Spleen (tissue), 11 donors: ENCODE data around the gene SS18. TPM values are rescaled to one million over a fixed set of nuclear protein-coding genes. Genes with fewer than 3 reads are reported as not detected.

Experiments
- DNase-seq: peaks from one replicate; pipeline ENCODE4 v3.0.0-alpha.2; 2020
- H3K27ac ChIP-seq, 8 donors: fragments of 200-600 bp; sonication (generic) in 7 of 8; 1 replicate in 4 of 8; 2 replicates in 4 of 8; pipeline versions ENCODE4 v1.5.0 to v1.8.0; 2016 to 2021; ENCODE audit warnings: inconsistent platforms in 4 of 8, mild to moderate bottlenecking in 4 of 8, moderate library complexity in 1 of 8
- H3K27me3 ChIP-seq, 7 donors: fragments of 200-600 bp; sonication (generic) in 6 of 7; replicated peaks in 1 of 7; 1 replicate in 4 of 7; 2 replicates in 3 of 7; pipeline versions ENCODE4 v1.5.0 to v1.8.0; 2016 to 2021; ENCODE audit warnings: inconsistent platforms in 3 of 7, mild to moderate bottlenecking in 1 of 7
- H3K36me3 ChIP-seq, 6 donors: fragments of 200-600 bp; sonication (generic) in 5 of 6; 1 replicate in 4 of 6; 2 replicates in 2 of 6; pipeline versions ENCODE4 v1.5.0 to v1.8.0; 2016 to 2021; ENCODE audit warnings: inconsistent platforms in 2 of 6
- H3K4me1 ChIP-seq, 6 donors: fragments of 200-600 bp; sonication (generic) in 5 of 6; 1 replicate in 3 of 6; 2 replicates in 3 of 6; pipeline versions ENCODE4 v1.5.0 to v1.8.0; 2016 to 2021; ENCODE audit warnings: inconsistent platforms in 3 of 6
- H3K4me3 ChIP-seq, 8 donors: fragments of 200-600 bp; sonication (generic) in 7 of 8; 1 replicate in 4 of 8; 2 replicates in 4 of 8; pipeline versions ENCODE4 v1.5.0 to v1.8.0; 2016 to 2021; ENCODE audit warnings: inconsistent platforms in 4 of 8, mild to moderate bottlenecking in 4 of 8, moderate library complexity in 2 of 8
- H3K9me3 ChIP-seq, 8 donors: fragments of 200-600 bp; sonication (generic) in 7 of 8; 1 replicate in 4 of 8; 2 replicates in 4 of 8; pipeline versions ENCODE4 v1.5.0 to v1.8.0; 2016 to 2021; ENCODE audit warnings: inconsistent platforms in 4 of 8
- CTCF ChIP-seq, 11 experiments: fragments of 200-600 bp in 7 of 11; fragments of 450-650 bp in 4 of 11; sonication (generic) in 4 of 11; IDR thresholded peaks in 8 of 11; conservative IDR thresholded peaks in 3 of 11; 1 replicate in 7 of 11; 2 replicates in 4 of 11; pipeline versions ENCODE4 v1.4.0 to v1.8.0; 2016 to 2021; ENCODE audit warnings: antibody characterized with exemption in 11 of 11, inconsistent platforms in 4 of 11, mild to moderate bottlenecking in 1 of 11
- POLR2A ChIP-seq, 3 donors: fragments of 450-650 bp; IDR thresholded peaks; one replicate each; pipeline ENCODE4 v1.5.1; 2017; ENCODE audit warnings: antibody characterized with exemption in 3 of 3, mild to moderate bottlenecking in 1 of 3
- POLR2AphosphoS5 ChIP-seq, 3 donors: sonication (generic); formaldehyde crosslinking; IDR thresholded peaks; one replicate each; pipeline ENCODE4 v1.5.1; 2017; ENCODE audit warnings: antibody characterized with exemption in 3 of 3
- WGBS, 5 donors: extraction: QIAGEN DNeasy Blood & Tissue Kit in 3 of 5; methylation state at CpG; one replicate each; pipeline versions ENCODE4 v1.1.5 to v1.1.7; 2013 to 2018; 5-methylcytosine and 5-hydroxymethylcytosine counted together
- intact Hi-C: fragments of 100-400 bp; cut with DNase I; formaldehyde crosslinking; loops from one replicate; pipeline ENCODE4 v1.15.0; 2023; ENCODE audit warnings: low total_unique reads
- polyA plus RNA-seq, 3 donors: library from polyadenylated mRNA; stranded (reverse); fragments of 200-250 nt; gene quantifications; one replicate each; pipeline ENCODE4 v1.2.1, GENCODE V29; 2013
- total RNA-seq, 7 donors: library from RNA; depleted of rRNA in 3 of 7; stranded (reverse); fragments of >200 nt in 3 of 7; fragmentation: NEBNext Ultra II Directional in 4 of 7; extraction: Animal tissue kit (Norgen Biotek cat#: 25700) in 4 of 7; gene quantifications; one replicate each; pipeline versions ENCODE4 v1.1.0 to v1.2.1, GENCODE V29; 2016 to 2021
- donor health status: healthy with polysubstance abuse.
- donor health status: DM: no; HTN: no; CAD: no; lungs with moderate emphysema.
- donor health status: DM: no; HTN: no; CAD: no.
- donor health status: Bipolar disorder and iron deficiency.
- donor health status: healthy.
- donor health status: DM: no; HTN: no; CAD: no.
- donor health status: DM: yes; HTN: yes; CAD: no.

SS18 gene
- total and polyA plus RNA-seq, 10 donors: 26.8 to 250 (median 69.8) TPM

GRCh38 chr18:26073758-26074157 lies 16.7 kb downstream of the SS18 start:
- WGBS, 5 donors: 87 to 99% (median 92%) methylated on average over 2 of the region's 2 CpGs
- peaks cover 0 to 15% (median 10%) of the 10 kb centered on the region in 8 donors for H3K9me3 ChIP-seq
- no peak for TF ChIP-seq CTCF (IDR thresholded peaks at IDR 0.05 in 8 of 11, conservative IDR thresholded peaks at IDR 0.05 in 3 of 11)
- no peak for TF ChIP-seq POLR2A (IDR thresholded peaks at IDR 0.05)
- no peak for TF ChIP-seq POLR2AphosphoS5 (IDR thresholded peaks at IDR 0.05)
- H3K4me3 ChIP-seq: no peak overlapping the region
- no peak for DNase-seq
- intact Hi-C loops: no loop called here
- no peaks in the 10 kb centered on the region for H3K27me3 ChIP-seq
- H3K36me3 ChIP-seq: peaks cover 0 to 99% (median 46%) of the 10 kb centered on the region in 6 donors
- H3K27ac ChIP-seq: no peak overlapping the region
- peaks cover 0 to 18% (median 2%) of the 10 kb centered on the region in 6 donors for H3K4me1 ChIP-seq

DNA sequence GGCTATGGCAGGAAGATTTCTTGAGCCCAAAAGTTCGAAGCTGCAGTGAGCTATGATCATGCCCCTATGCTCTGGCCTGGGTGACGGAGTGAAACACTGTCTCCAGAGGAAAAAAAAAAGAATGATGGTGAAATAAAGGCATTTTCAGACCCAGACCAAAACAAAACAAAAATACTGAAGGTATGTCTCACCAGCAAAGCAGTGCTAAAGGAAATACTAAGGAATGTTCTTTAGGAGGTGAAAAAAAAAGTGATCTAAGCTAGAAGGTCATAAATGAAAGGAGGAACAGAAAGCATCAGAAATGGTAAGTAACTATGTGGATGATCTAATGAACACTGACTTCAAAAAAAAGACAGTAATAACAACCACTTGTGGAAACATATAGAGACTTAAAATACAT lies 18.7 kb downstream of the SS18 start:
- Histone ChIP-seq H3K9me3 (peaks cover 0 to 15% (median 10%) of the 10 kb centered on the region in 8 donors), H3K27me3 (no peaks in the 10 kb centered on the region), H3K4me1 (peaks cover 0 to 18% (median 2%) of the 10 kb centered on the region in 6 donors), H3K4me3 (no peak overlapping the region), H3K36me3 (peaks cover 0 to 99% (median 51%) of the 10 kb centered on the region in 6 donors), H3K27ac (no peak overlapping the region)
- intact Hi-C loops: no loop called here
- WGBS, 5 donors: 94 to 100% (median 98%) methylated on average over 2 of the region's 2 CpGs
- DNase-seq: no peak
- TF ChIP-seq POLR2A (IDR thresholded peaks at IDR 0.05) (no peak), POLR2AphosphoS5 (IDR thresholded peaks at IDR 0.05) (no peak), CTCF (IDR thresholded peaks at IDR 0.05 in 8 of 11, conservative IDR thresholded peaks at IDR 0.05 in 3 of 11) (no peak)

DNA sequence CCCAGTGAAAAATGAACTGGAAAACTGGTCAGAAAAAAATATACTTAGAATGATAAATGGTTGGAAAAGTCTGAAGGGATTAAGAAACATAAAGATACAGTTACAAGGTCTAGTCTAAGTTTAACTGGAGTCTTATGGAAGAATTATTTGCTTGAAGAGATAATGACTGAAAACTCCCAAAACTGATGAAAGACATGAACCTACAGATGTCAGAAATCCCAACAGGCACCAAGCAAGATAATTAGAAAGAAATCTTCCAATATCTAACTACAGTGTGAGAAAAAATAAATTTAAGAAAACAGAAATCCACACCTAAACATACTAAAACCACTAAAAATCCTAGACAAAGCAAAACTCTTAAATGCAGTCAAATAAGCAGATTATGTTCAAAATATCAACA lies 19.4 kb downstream of the SS18 start:
- Histone ChIP-seq H3K27ac (no peak overlapping the region), H3K4me1 (peaks cover 0 to 18% (median 2%) of the 10 kb centered on the region in 6 donors), H3K27me3 (no peaks in the 10 kb centered on the region), H3K4me3 (no peak overlapping the region), H3K9me3 (peaks cover 0 to 15% (median 10%) of the 10 kb centered on the region in 8 donors), H3K36me3 (peaks cover 0 to 99% (median 46%) of the 10 kb centered on the region in 6 donors)
- no peak for DNase-seq
- intact Hi-C loops: no loop called here
- TF ChIP-seq CTCF (IDR thresholded peaks at IDR 0.05 in 8 of 11, conservative IDR thresholded peaks at IDR 0.05 in 3 of 11) (no peak), POLR2A (IDR thresholded peaks at IDR 0.05) (no peak), POLR2AphosphoS5 (IDR thresholded peaks at IDR 0.05) (no peak)

DNA sequence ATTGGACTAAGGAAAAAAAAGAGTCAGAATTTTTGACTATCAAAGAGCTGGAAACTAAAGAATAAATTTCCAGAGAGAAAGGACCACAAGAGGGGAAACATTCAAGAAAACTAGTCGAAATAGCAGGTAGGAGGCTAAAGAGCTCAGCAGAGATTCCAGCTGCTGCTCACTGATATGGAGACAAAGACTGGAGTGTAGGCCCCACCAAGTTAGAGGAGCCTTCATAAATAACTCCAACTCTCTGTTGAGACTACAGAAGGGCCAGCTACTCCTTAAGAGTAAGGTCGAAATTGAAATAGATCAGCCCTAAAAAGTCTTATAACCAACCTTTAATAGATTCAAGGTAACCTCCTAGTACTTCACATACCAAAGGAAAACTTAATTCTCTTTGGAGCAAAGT lies 31.1 kb downstream of the SS18 start:
- H3K27ac ChIP-seq: no peak overlapping the region
- 84 to 93% (median 87%) methylated on average over 2 of the region's 2 CpGs for WGBS, 5 donors

More for the DNA sequence above, 31.1 kb downstream of the SS18 start:
- Histone ChIP-seq H3K9me3 (no peaks in the 10 kb centered on the region), H3K36me3 (peaks cover 0 to 78% (median 40%) of the 10 kb centered on the region in 6 donors), H3K4me1 (no peaks in the 10 kb centered on the region), H3K27me3 (no peaks in the 10 kb centered on the region), H3K4me3 (no peak overlapping the region)
- DNase-seq: no peak
- intact Hi-C loops: no loop called here
- TF ChIP-seq CTCF (IDR thresholded peaks at IDR 0.05 in 8 of 11, conservative IDR thresholded peaks at IDR 0.05 in 3 of 11): no peak
- no peak for TF ChIP-seq POLR2AphosphoS5 (IDR thresholded peaks at IDR 0.05)
- no peak for TF ChIP-seq POLR2A (IDR thresholded peaks at IDR 0.05)
